NCI-H2107 treated with DMSO at 0.1 percent for 48 hours (cell line): Measurements from ENCODE around the gene CHURC1.
A peak's percentile ranks its signal among the peaks of the same experiment; 100 is the strongest.

Experiments
- DNase-seq: peaks from one replicate; lab custom pipeline; 2025; ENCODE audit not compliant: unreplicated experiment; lab: John Stamatoyannopoulos, UW

The CHURC1 gene

GRCh38 chr14:64954491-64955240 is 40.4 kb downstream of the CHURC1 start:
- no peak for DNase-seq

GRCh38 chr14:64955297-64955696 is 41.0 kb downstream of the CHURC1 start:
- DNase-seq = no peak

- DNase-seq = no peak
Observed at GRCh38 chr14:64956697-64957406, 42.6 kb downstream of the CHURC1 start.

- DNase-seq = no peak
Observed at GRCh38 chr14:64958201-64958600, 43.9 kb downstream of the CHURC1 start.

GRCh38 chr14:64958743-64959142 is 44.5 kb downstream of the CHURC1 start:
- DNase-seq = no peak

- peak; percentile 99 for DNase-seq
Observed at GRCh38 chr14:64960762-64961276, 46.6 kb downstream of the CHURC1 start.

- DNase-seq = no peak
Observed at GRCh38 chr14:64963611-64964010, 49.4 kb downstream of the CHURC1 start.

- no peak for DNase-seq
Observed at GRCh38 chr14:64965356-64966000, 51.2 kb downstream of the CHURC1 start.

GRCh38 chr14:64966976-64967375 is 52.7 kb downstream of the CHURC1 start:
- no peak for DNase-seq

GRCh38 chr14:64968167-64968566 is 53.9 kb downstream of the CHURC1 start:
- no peak for DNase-seq

GRCh38 chr14:64968651-64969050 is 54.4 kb downstream of the CHURC1 start:
- DNase-seq = no peak

- peak; percentile 40 for DNase-seq
Observed at GRCh38 chr14:64970041-64970440, 55.8 kb downstream of the CHURC1 start.

- DNase-seq = no peak
Observed at GRCh38 chr14:64970776-64971477, 56.7 kb downstream of the CHURC1 start.

GRCh38 chr14:64971491-64971942 is 57.3 kb downstream of the CHURC1 start:
- no peak for DNase-seq

- DNase-seq = peak; percentile 18
Observed at GRCh38 chr14:64971943-64972791, 57.9 kb downstream of the CHURC1 start, which contains the start of gene RAB15. Gene RAB15, minus strand, starts transcription at chr14:64972336. Its CDS starts 260 bp downstream, at chr14:64972076.

- DNase-seq = no peak
Observed at GRCh38 chr14:64973026-64973442, 58.8 kb downstream of the CHURC1 start.

- DNase-seq = no peak
Observed at GRCh38 chr14:64973826-64974225, 59.6 kb downstream of the CHURC1 start.

- no peak for DNase-seq
Observed at GRCh38 chr14:64974563-64974962, 60.3 kb downstream of the CHURC1 start.

- peak; percentile 84 for DNase-seq
Observed at GRCh38 chr14:64979336-64980074, 65.2 kb downstream of the CHURC1 start.
